ENCODE data around the gene B4GALT3.

- TF ChIP-seq CTCF (IDR thresholded peaks at IDR 0.05) (no peak), POLR2A (IDR thresholded peaks at IDR 0.05) (no peak)
Measured at GRCh38 chr1:161137881-161138280, 39.4 kb downstream of the B4GALT3 start.

All from uterus (tissue), 2 donors.